ENCODE measurements around the gene IL17REL.

The IL17REL gene

DNA sequence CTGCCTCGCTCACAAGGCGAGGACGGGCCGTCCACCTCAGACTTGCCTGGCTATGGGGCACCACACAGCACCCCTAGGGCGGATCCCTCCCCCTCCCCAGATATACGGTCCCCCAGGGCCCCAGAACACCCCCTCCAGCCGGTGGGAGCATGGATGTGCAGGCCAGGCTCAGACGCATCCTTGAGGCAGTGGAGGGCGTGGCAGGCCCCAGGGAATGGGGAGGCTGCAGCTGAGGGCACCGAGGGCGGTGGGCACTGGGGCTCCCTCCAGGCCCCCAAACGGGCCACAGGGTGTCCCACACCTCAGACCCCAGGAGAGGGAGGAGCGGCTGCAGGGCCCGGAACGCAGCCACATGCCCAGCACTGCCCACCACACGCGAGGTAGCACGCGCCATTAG is 33.5 kb upstream of the IL17REL start:
- TF ChIP-seq SIN3A (IDR thresholded peaks at IDR 0.05; ENCODE audit: borderline replicate concordance, insufficient read depth, low read length) (no peak), FOXP2 (optimal IDR thresholded peaks at IDR 0.05; ENCODE audit: borderline replicate concordance, extremely low read depth, extremely low read length, insufficient read depth) (no peak), TAF1 (IDR thresholded peaks at IDR 0.05; ENCODE audit: borderline replicate concordance, insufficient read depth, low read length) (no peak), POLR2AphosphoS5 (IDR thresholded peaks at IDR 0.05; ENCODE audit: low read depth, low read length) (no peak)
- TF ChIP-seq, protein P1, sequence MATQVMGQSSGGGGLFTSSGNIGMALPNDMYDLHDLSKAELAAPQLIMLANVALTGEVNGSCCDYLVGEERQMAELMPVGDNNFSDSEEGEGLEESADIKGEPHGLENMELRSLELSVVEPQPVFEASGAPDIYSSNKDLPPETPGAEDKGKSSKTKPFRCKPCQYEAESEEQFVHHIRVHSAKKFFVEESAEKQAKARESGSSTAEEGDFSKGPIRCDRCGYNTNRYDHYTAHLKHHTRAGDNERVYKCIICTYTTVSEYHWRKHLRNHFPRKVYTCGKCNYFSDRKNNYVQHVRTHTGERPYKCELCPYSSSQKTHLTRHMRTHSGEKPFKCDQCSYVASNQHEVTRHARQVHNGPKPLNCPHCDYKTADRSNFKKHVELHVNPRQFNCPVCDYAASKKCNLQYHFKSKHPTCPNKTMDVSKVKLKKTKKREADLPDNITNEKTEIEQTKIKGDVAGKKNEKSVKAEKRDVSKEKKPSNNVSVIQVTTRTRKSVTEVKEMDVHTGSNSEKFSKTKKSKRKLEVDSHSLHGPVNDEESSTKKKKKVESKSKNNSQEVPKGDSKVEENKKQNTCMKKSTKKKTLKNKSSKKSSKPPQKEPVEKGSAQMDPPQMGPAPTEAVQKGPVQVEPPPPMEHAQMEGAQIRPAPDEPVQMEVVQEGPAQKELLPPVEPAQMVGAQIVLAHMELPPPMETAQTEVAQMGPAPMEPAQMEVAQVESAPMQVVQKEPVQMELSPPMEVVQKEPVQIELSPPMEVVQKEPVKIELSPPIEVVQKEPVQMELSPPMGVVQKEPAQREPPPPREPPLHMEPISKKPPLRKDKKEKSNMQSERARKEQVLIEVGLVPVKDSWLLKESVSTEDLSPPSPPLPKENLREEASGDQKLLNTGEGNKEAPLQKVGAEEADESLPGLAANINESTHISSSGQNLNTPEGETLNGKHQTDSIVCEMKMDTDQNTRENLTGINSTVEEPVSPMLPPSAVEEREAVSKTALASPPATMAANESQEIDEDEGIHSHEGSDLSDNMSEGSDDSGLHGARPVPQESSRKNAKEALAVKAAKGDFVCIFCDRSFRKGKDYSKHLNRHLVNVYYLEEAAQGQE (IDR thresholded peaks at IDR 0.05; ENCODE audit: insufficient read depth in 1 of 2, low read depth in 2 of 2, low read length in 2 of 2): no peak

DNA sequence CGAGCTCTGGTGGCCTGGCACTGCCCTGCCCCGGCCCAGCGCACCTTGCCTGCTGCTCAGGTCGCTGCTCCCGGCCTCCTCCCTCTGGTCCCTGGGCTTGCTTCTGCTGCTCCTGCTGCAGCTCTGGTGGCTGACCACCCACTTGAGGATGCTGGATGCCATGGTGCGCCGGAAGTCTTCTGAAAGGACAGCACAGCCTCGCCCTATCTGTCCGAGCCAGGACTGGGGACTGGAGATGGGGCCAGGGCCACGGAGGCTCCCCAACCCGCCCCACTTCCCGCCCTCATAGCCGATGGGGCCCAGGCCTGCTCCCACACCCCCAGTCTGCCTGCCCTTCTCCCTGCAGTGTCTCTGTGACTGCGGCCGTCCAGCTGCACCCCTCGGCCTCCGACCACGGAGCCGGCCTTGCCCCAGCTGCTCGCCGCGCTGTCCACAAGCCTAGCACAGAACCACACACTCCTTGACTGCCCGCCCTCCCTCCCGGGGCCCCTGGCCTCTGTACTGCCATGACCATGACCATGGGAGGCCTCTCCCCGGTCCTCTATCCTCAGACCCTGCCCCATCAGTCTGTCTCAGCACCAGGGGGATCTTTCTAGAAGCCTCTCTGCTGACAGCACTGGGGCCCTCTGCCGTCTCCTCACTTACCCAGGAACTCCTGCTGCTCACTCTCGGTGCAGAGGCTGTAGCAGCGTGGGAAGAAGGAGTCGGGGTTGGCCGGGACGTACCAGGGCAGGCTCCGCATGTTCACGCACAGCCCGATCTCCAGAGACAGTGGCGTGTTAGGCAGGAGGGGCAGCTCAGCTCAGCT is 32.9 kb upstream of the IL17REL start:
- no peak for TF ChIP-seq SIN3A (IDR thresholded peaks at IDR 0.05; ENCODE audit: borderline replicate concordance, insufficient read depth, low read length)
- no peak for TF ChIP-seq TAF1 (IDR thresholded peaks at IDR 0.05; ENCODE audit: borderline replicate concordance, insufficient read depth, low read length)
- TF ChIP-seq, protein P1 (IDR thresholded peaks at IDR 0.05; ENCODE audit: insufficient read depth in 1 of 2, low read depth in 2 of 2, low read length in 2 of 2): no peak
- TF ChIP-seq POLR2AphosphoS5 (IDR thresholded peaks at IDR 0.05; ENCODE audit: low read depth, low read length): no peak
- no peak for TF ChIP-seq FOXP2 (optimal IDR thresholded peaks at IDR 0.05; ENCODE audit: borderline replicate concordance, extremely low read depth, extremely low read length, insufficient read depth)

DNA sequence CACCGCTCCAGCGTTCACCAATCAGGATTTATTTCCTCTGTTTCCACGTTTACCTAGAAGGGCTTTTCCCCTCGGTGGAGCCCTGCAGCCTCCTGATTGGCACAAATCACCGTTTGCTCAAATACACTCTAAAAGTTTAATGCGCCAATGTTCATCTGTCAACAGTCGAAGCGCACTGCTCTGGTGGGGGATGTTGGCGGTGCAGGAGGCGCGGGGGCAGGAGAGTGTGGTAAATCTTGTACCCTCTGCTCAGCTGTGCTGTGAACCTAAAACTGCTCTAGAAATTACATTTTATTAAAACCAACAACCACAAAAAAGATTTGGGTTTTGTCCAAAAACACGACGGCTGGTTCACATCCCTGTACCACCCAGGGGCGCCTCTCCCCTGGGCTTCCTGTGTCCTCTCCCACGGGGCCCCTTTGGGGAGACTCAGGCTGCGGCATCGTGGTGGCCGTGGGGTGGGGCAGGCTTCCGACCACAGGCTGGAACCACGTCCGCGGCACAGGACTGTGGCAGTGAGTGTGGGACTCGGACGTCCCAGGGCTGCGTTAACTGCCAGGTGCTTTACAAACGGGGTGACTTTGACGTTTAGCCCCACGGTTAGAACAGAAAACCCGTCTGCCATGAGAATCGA is 32.0 kb upstream of the IL17REL start:
- TF ChIP-seq TAF1 (IDR thresholded peaks at IDR 0.05; ENCODE audit: borderline replicate concordance, insufficient read depth, low read length) (no peak), SIN3A (IDR thresholded peaks at IDR 0.05; ENCODE audit: borderline replicate concordance, insufficient read depth, low read length) (no peak)

DNA sequence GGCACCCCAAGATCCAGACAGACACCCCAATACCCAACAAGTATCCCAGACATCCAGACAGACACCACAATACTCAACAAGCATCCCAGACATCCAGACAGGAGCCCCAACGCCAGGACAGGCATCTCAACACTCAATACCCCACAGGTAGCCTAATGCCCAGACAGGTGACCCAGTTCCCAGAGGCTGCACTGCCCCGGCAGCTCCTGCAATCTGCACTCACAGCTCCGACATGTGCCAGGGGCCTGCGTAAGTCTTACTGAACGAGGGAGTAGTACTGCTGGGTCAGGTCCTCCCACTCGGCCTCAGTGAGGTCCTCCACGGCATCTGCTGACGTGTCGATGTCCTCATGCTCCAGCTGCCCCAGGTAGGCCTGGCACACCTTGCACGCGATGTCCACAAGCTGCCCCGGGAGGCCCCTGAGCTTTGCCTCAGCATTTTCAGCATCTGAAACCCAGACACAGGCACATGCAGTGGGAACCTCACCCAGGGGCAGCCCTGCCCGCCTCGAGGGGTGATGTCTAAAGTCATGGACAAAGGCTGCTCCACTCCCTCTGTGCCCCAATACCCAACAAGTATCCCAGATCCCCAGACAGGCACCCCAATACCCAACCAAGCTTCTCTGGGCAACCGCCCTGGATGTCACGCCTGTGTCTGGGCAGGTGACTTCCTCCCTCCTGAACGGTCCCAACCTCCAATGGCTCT is 28.9 kb upstream of the IL17REL start:
- TF ChIP-seq SIN3A (IDR thresholded peaks at IDR 0.05; ENCODE audit: borderline replicate concordance, insufficient read depth, low read length): no peak
- no peak for TF ChIP-seq POLR2AphosphoS5 (IDR thresholded peaks at IDR 0.05; ENCODE audit: low read depth, low read length)
- TF ChIP-seq, protein P1 (IDR thresholded peaks at IDR 0.05; ENCODE audit: insufficient read depth in 1 of 2, low read depth in 2 of 2, low read length in 2 of 2): no peak
- TF ChIP-seq FOXP2 (optimal IDR thresholded peaks at IDR 0.05; ENCODE audit: borderline replicate concordance, extremely low read depth, extremely low read length, insufficient read depth): no peak
- no peak for TF ChIP-seq TAF1 (IDR thresholded peaks at IDR 0.05; ENCODE audit: borderline replicate concordance, insufficient read depth, low read length)

DNA sequence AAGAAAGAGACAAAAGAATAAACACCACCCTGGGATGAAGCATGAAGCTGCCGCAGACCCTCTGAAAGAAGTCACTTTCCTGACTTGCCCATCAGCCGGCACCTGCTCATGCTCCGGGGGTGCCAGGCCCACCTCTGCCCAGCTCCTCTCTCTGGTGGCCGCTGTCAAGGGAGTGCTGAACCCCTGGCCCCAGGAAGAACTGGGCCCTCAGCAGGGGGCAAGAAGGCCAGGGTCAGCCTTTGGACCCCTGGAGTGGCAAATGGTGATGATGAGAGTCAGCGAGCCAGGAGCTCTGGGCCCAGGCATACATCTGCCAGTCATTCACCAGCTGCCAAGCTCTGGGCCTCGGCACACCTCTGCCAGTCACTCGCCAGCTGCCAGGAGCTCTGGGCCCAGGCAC is 28.2 kb upstream of the IL17REL start:
- TF ChIP-seq SIN3A (IDR thresholded peaks at IDR 0.05; ENCODE audit: borderline replicate concordance, insufficient read depth, low read length): no peak
- TF ChIP-seq, protein P1 (IDR thresholded peaks at IDR 0.05; ENCODE audit: insufficient read depth in 1 of 2, low read depth in 2 of 2, low read length in 2 of 2): no peak
- no peak for TF ChIP-seq FOXP2 (optimal IDR thresholded peaks at IDR 0.05; ENCODE audit: borderline replicate concordance, extremely low read depth, extremely low read length, insufficient read depth)
- no peak for TF ChIP-seq TAF1 (IDR thresholded peaks at IDR 0.05; ENCODE audit: borderline replicate concordance, insufficient read depth, low read length)
- no peak for TF ChIP-seq POLR2AphosphoS5 (IDR thresholded peaks at IDR 0.05; ENCODE audit: low read depth, low read length)

All from PFSK-1 (cell line).